Effector memory CD4-positive, alpha-beta T cell (primary cell): ENCODE results near the gene DCDC2C.

ENCODE experiments used
- DNase-seq, 3 donors: peaks; one replicate each; pipeline ENCODE4 v3.0.0-alpha.2; 2020
- H3K27ac ChIP-seq: 2 replicates; pipeline ENCODE4 v1.7.0; 2013; ENCODE audit warnings: mild to moderate bottlenecking, low read length, moderate library complexity; ENCODE audit not compliant: insufficient read depth, poor library complexity, severe bottlenecking
- H3K27me3 ChIP-seq: replicated peaks from 2 replicates; pipeline ENCODE4 v1.7.0; 2013; ENCODE audit warnings: mild to moderate bottlenecking, low read length; ENCODE audit not compliant: insufficient read depth, control insufficient read depth, poor library complexity, severe bottlenecking
- H3K36me3 ChIP-seq: 2 replicates; pipeline ENCODE4 v1.7.0; 2013; ENCODE audit warnings: mild to moderate bottlenecking, low read length, moderate library complexity; ENCODE audit not compliant: control insufficient read depth, insufficient read depth
- H3K4me1 ChIP-seq: 2 replicates; pipeline ENCODE4 v1.7.0; 2013; ENCODE audit warnings: low read length, mild to moderate bottlenecking; ENCODE audit not compliant: control insufficient read depth, insufficient read depth, poor library complexity, severe bottlenecking
- H3K4me3 ChIP-seq: 2 replicates; pipeline ENCODE4 v1.7.0; 2013; ENCODE audit warnings: low read length, low read depth, mild to moderate bottlenecking; ENCODE audit not compliant: insufficient read depth, poor library complexity, severe bottlenecking
- H3K9me3 ChIP-seq: 2 replicates; pipeline ENCODE4 v1.7.0; 2013; ENCODE audit warnings: mild to moderate bottlenecking, low read length, moderate library complexity; ENCODE audit not compliant: control insufficient read depth

Gene DCDC2C

GRCh38 chr2:3838348-3838747 lies 135.0 kb downstream of the DCDC2C start:
- no peak overlapping the region for H3K27ac ChIP-seq
- no peaks in the 10 kb centered on the region for H3K36me3 ChIP-seq
- H3K4me3 ChIP-seq, result no peak overlapping the region
- no peaks in the 10 kb centered on the region for H3K4me1 ChIP-seq
- H3K9me3 ChIP-seq, result no peaks in the 10 kb centered on the region
- H3K27me3 ChIP-seq, result no peaks in the 10 kb centered on the region
- no peak for DNase-seq

- Histone ChIP-seq H3K4me1 (no peaks in the 10 kb centered on the region), H3K36me3 (no peaks in the 10 kb centered on the region)
Observed at GRCh38 chr2:3839476-3839875, 136.1 kb downstream of the DCDC2C start.

GRCh38 chr2:3840611-3841155 lies 137.3 kb downstream of the DCDC2C start:
- no peak overlapping the region for H3K4me3 ChIP-seq
- no peaks in the 10 kb centered on the region for H3K9me3 ChIP-seq
- H3K4me1 ChIP-seq, result no peaks in the 10 kb centered on the region
- no peaks in the 10 kb centered on the region for H3K36me3 ChIP-seq
- no peak overlapping the region for H3K27ac ChIP-seq
- no peaks in the 10 kb centered on the region for H3K27me3 ChIP-seq
- DNase-seq, result no peak

More at GRCh38 chr2:3839476-3839875, 136.1 kb downstream of the DCDC2C start:
- DNase-seq, result no peak
- H3K27ac ChIP-seq, result no peak overlapping the region
- no peak overlapping the region for H3K4me3 ChIP-seq
- no peaks in the 10 kb centered on the region for H3K27me3 ChIP-seq
- no peaks in the 10 kb centered on the region for H3K9me3 ChIP-seq

GRCh38 chr2:3847397-3848052 lies 144.2 kb downstream of the DCDC2C start:
- Histone ChIP-seq H3K4me3 (no peak overlapping the region), H3K9me3 (no peaks in the 10 kb centered on the region), H3K27ac (no peak overlapping the region), H3K36me3 (no peaks in the 10 kb centered on the region), H3K27me3 (no peaks in the 10 kb centered on the region), H3K4me1 (no peaks in the 10 kb centered on the region)
- DNase-seq, result no peak

GRCh38 chr2:3848776-3849175 lies 145.4 kb downstream of the DCDC2C start:
- no peak for DNase-seq
- Histone ChIP-seq H3K27ac (no peak overlapping the region), H3K4me1 (no peaks in the 10 kb centered on the region), H3K9me3 (peaks cover 5% of the 10 kb centered on the region), H3K36me3 (no peaks in the 10 kb centered on the region), H3K4me3 (no peak overlapping the region), H3K27me3 (no peaks in the 10 kb centered on the region)

- H3K27ac ChIP-seq, result no peak overlapping the region
- H3K9me3 ChIP-seq, result peaks cover 5% of the 10 kb centered on the region
- H3K4me1 ChIP-seq, result no peaks in the 10 kb centered on the region
- H3K4me3 ChIP-seq, result no peak overlapping the region
- H3K27me3 ChIP-seq, result no peaks in the 10 kb centered on the region
- DNase-seq, result no peak
- no peaks in the 10 kb centered on the region for H3K36me3 ChIP-seq
Observed at GRCh38 chr2:3849213-3849612, 145.8 kb downstream of the DCDC2C start.

GRCh38 chr2:3857576-3857975 lies 154.2 kb downstream of the DCDC2C start:
- Histone ChIP-seq H3K27ac (no peak overlapping the region), H3K36me3 (no peaks in the 10 kb centered on the region), H3K9me3 (peaks cover 5% of the 10 kb centered on the region), H3K4me3 (no peak overlapping the region), H3K27me3 (no peaks in the 10 kb centered on the region), H3K4me1 (no peaks in the 10 kb centered on the region)
- DNase-seq, result no peak

GRCh38 chr2:3864943-3865865 lies 161.8 kb downstream of the DCDC2C start:
- Histone ChIP-seq H3K4me1 (no peaks in the 10 kb centered on the region), H3K27ac (no peak overlapping the region), H3K4me3 (no peak overlapping the region), H3K36me3 (no peaks in the 10 kb centered on the region), H3K27me3 (no peaks in the 10 kb centered on the region), H3K9me3 (no peaks in the 10 kb centered on the region)
- DNase-seq, result no peak

- no peak overlapping the region for H3K4me3 ChIP-seq
- no peak for DNase-seq
- no peaks in the 10 kb centered on the region for H3K9me3 ChIP-seq
- no peaks in the 10 kb centered on the region for H3K27me3 ChIP-seq
- no peaks in the 10 kb centered on the region for H3K4me1 ChIP-seq
- H3K27ac ChIP-seq, result no peak overlapping the region
- H3K36me3 ChIP-seq, result no peaks in the 10 kb centered on the region
Observed at GRCh38 chr2:3867469-3867868, 164.1 kb downstream of the DCDC2C start.
